GM21447 (cell line): ENCODE data around the gene DCLK1.

ENCODE experiments used
- ATAC-seq: cut with Tn5 transposase; IDR thresholded peaks from one replicate; pipeline ENCODE4 v1.9.1; 2021; ENCODE audit not compliant: unreplicated experiment

DCLK1 gene

DNA sequence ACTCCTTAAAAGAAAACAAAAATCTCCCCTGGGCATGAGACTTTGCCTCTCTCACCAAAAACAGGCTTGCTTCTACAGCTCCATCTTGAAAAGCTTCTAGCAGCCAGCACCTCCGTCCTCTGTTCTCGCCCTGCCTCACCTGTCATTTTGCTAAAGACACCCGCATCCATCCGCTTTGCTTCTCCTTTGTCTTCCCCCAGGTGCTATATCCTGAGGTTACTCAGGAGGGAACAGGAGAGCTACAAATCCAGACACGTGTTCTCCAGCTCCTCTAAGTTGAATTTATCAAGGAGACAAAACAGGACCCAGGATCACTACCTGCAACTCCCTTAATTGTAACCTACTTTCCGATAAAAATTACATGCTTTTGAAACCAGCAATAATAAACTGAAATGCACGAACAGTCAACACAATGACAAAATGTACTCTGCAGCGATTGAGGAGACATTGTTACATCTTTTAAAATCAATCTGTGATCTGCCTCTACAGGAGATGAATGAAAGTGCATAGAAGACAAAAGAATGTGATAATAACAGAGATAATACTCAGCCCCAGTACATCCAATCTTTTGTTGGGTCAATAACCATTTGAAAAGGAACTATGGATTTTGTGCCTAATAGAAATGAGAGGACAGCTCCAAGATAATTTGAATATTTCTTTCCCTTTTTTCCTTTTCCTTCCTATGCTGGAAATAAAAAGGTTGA is 221.2 kb downstream of the DCLK1 start:
- ATAC-seq: no peak

DNA sequence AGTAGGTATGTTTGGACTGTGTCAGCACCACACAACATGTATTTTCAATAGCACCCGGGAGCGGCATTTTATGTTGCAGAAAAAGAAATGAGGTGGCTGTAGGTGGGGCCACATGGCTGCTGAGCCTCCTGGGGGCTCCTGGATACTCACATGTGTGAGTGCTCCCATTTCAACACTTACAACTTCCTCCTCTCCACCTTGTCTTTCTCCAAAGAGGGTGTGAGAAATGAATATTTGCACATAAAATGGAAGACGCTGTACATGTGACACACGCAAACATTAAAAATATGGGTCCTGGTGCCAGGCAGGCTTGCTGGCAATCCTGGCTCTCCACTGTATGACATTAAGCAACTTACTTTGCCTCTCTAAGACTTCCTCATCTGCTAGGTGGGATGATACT is 222.1 kb downstream of the DCLK1 start:
- no peak for ATAC-seq

DNA sequence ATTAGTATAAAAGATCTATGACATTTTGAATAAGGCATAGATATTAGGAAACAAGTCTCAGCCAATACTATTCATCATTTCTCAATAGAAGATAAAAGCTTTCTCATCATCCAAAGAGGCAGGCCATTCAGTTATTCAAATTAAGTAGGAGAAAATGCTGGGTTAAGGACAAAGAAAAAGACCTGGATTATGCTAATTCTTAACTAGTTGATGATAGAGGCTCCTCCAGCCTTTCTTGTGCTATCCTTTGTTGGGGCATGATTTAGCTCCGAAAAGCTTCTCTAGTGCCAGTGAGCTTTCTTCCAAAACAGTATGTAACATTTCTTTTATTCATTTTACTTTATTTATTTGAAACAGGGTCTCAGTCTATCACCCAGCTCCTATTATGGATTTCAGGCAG is 223.0 kb downstream of the DCLK1 start:
- ATAC-seq: no peak

DNA sequence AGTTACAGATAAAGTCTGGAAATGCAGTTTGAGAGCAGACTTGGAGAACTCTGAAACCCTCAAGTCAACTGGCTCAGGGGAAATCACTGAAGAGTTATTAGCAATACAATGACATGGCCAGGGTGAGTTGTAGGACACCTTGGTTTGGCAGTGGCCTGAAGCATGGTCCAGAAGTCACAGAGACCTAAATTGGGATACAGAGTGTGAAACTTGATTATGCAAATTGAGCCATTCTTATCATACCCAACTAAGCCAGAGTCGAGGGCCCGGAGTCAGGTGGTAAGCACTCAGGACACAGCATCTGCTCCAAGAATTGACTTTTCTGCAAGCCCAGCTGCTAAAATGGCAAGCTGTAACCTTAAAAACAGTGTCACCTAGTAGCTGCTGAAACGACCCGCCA is 224.5 kb downstream of the DCLK1 start:
- ATAC-seq: no peak

DNA sequence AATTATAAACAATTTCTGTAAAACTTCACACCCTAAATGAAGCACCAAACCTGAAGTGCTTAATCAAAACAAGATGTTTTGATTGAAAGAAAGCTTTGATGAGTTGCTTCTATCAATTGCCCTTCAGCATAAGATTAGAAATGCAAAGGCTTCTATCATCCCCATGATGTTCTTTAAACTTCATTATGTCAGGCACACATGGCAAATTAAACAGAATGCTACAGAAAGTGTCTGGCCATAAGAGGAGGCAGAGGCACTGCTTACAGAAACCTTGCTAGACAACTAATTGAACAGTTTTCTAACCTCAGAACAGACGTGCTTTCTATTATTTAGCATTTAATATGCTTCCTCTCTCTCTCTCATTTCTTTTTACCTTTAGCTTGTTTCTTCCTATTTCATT is 228.1 kb downstream of the DCLK1 start:
- ATAC-seq: no peak

GRCh38 chr13:35898041-35898440 is 233.1 kb downstream of the DCLK1 start:
- no peak for ATAC-seq

GRCh38 chr13:35894636-35895035 is 236.5 kb downstream of the DCLK1 start:
- no peak for ATAC-seq

GRCh38 chr13:35892837-35893814 is 238.1 kb downstream of the DCLK1 start:
- no peak for ATAC-seq

DNA sequence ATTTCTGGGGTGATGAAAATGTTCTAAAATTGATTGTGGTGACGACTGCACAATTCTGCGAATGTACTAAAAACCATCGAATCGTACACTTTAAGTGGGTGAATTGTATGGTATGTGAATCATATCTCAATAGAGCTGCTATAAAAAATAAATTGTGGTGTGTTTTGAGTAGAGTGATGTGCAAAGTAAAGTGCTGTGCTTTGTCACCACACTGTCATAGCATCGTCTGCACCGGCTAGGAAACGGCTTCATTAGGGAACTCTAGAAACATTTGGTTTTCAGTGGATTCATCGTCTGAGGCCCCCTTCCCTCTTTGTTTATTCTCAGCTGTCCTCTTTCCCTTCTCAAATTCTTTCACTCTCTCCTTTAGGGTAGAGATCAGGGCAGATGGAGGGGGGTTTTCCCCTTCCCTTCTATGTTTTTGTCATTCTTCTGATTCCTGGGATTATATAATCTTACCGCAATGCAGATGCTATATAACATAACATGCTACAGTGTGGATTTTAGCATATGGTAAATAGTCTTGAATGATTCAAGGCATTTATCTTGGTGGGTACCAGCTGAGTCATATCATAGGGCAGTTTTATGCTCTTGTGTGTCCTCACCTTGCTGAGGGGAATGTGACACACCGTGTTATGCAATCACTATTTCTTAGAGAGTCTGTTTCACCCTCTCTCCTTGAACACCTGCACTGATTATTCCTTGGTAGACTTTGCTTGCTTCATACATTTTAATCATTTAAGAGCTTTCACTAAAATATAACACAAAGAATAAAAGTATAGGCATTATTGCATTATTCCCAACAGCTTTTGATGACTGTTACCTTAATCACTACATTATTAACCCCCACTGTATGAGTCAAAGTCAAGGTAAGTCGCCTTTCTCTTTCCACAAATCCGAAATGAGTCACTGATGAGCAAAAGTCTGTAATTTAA is 239.4 kb downstream of the DCLK1 start:
- no peak for ATAC-seq

DNA sequence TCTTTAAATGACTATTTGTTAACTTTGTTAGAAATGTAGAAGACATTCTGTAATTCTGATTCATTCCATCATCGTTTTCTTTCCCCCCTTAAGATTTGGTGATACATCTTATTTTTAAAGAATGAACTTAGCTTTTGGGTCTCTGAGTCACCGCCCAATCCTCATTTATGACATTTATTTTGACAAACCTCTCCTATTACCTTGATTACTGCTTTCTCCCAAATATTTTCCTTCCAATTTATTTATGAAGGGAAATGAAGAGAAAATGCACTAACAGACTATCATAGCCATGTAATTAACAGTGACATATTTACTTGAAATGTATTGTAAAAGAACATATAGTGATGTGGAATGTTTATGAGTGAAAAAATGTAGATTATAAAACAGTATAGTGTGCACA is 241.6 kb downstream of the DCLK1 start:
- no peak for ATAC-seq

GRCh38 chr13:35888981-35889380 is 242.2 kb downstream of the DCLK1 start:
- ATAC-seq: no peak

- no peak for ATAC-seq
Measured at GRCh38 chr13:35888457-35888883, 242.7 kb downstream of the DCLK1 start.

DNA sequence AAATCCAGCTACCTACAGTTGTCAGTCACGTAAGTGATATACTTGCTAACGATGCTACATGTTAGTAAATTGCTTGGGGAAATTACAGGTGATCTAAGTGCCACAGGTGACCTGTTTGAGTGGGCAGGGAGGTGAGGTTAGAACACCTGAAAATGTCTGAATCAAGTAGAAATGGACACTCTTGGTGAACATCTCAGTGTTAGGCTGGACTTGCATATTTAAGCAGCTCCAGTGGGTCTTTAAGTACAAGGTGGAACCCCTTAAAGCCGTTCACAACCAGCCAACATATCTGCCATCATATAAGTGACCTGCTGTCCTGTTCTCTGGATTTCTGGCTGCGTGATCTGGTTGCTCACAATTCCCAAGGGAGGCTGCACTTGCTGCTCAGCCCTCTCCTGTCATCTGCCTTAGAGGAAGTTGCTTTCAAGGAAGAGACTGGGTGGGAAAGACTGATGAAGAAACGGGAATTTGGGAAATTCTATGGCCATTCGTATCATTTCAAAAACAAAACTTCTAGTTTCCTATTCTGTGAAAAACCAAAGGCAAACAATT is 244.0 kb downstream of the DCLK1 start:
- no peak for ATAC-seq

DNA sequence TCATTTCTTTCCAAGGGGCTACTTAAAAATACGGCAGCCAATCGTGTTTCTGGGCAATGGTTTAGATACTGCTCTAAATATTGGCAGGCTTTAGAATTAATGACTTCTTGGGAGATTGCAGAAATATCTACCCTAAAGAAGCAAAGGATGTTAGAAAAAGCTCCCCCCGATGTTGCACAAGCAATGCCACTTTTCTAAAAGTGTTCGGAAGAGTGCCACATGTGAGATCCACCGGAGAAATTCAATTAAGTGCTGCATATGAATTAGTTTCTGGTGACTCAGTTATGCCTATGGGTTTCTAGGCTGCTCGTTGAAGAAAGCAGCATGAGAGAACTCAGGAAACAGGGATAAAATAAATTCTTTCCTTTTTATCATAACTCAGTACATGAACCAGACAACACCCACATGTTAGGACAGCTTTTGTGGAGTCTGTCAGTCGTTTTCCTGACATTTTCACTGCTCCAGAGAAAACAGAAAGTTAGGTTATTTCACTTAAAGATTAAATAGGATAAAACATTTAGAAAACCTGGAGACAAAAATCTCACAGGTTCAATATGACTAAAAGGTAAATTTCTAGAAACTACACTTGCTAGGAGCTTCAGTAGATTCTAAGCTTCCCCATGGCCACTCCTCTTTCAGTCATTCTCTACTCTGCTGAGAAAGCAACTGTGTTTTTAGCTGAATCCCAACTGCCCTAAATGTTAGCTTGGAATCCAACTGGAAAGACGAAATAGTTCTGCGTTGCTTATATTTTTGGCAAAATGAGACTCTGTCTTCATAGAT is 244.7 kb downstream of the DCLK1 start:
- ATAC-seq: no peak

- no peak for ATAC-seq
Measured at GRCh38 chr13:35884211-35884760, 246.9 kb downstream of the DCLK1 start.

- ATAC-seq: no peak
Measured at GRCh38 chr13:35882722-35883497, 248.3 kb downstream of the DCLK1 start.

DNA sequence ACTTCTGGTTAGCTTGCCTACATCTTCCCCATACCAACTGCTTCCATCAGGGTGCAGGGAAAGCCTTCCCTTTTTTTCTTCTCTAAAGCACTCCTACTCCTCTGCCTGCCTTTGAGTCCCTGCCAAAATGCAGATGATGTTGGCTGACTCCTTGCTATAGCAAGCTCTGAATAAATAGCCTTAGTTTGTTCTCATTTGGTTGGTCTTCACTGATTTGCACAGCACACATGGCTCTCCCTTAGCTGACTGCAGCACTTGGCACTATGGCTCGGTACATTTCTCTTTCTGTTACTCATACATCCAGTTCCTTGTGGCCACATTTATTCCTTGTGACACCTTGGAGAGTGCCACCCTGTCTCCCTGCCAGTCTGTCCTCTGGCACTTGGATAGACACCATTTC is 249.8 kb downstream of the DCLK1 start:
- ATAC-seq: no peak

DNA sequence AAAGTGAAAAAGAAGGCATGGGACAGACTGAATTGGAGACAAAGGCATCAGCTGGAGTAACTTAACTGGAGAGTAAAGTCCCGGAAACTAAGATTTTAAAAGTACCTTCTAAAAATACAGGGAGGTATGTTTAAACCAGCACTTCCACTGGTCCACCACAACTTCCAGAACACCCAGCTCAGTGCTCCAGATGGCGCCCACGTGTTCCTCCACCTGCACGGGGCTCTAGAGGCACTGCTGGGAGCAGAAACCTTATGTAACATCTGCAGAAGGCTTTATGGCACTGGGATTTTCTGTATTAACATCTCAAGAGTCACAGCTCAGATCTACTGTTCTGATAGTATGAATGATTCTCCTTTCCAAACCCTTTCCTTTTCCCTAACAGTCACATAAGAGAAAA is 252.1 kb downstream of the DCLK1 start:
- no peak for ATAC-seq

DNA sequence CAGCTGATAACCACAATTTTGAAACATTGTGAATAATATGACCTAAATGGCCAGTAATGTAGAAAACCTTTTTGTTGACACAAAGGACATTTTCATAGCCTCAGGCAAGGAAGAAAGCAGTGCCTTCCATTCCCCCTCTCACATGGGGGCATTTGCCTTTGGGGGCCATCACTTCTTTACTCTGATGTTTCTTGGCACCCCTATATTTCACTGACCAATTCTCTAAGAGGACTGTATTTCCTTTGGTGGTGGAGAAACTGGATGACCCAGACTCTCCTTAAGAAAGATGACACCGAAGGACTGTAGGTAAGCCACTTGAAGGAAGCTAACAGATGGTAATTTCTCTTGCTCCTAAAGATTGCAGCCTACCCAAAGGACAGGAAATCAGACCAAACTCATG is 254.6 kb downstream of the DCLK1 start:
- ATAC-seq: no peak
